PC-9 (cell line): ENCODE results near the gene ABCB1.

Source experiments
- CTCF ChIP-seq: fragments of 200-600 bp; sonication (generic); conservative IDR thresholded peaks from 2 replicates; pipeline ENCODE4 v1.6.1; 2017; ENCODE audit warnings: mixed run types, antibody characterized with exemption, mild to moderate bottlenecking, moderate library complexity
- EZH2 ChIP-seq: fragments of 200-600 bp; sonication (generic); IDR thresholded peaks from 2 replicates; pipeline ENCODE4 v1.8.0; 2017; ENCODE audit warnings: antibody characterized with exemption, low read depth

GRCh38 chr7:87545760-87546159 is 54.9 kb downstream of the ABCB1 start:
- TF ChIP-seq CTCF (no peak), EZH2 (no peak)
